Left renal pelvis (tissue), 4 donors: ENCODE measurements around the gene ALKBH4. TPM values are rescaled to one million over a fixed set of nuclear protein-coding genes. Genes with fewer than 3 reads are reported as not detected.
"Not testable (repeated sequence)": the region's sequence is repeated elsewhere in the genome, so short reads cannot be mapped to it uniquely, and the experiment has no call there.

ENCODE experiments used
- DNase-seq, 4 donors: peaks; one replicate each; pipeline ENCODE4 v3.0.0-alpha.2; 2013; ENCODE audit warnings: low read depth in 4 of 4, low spot score in 3 of 4
- polyA plus RNA-seq, 4 donors: library from polyadenylated mRNA; unstranded; fragments of 120-200 nt; gene quantifications; one replicate each; pipeline ENCODE4 v1.2.1, GENCODE V29; 2013; ENCODE audit not compliant: insufficient read length in 4 of 4

The ALKBH4 gene
- polyA plus RNA-seq, 4 donors = 9.0 to 19.4 (median 10.0) TPM

- DNase-seq = no peak
Observed at GRCh38 chr7:102457352-102457924, 7.2 kb downstream of the ALKBH4 start.

- no peak for DNase-seq
Observed at GRCh38 chr7:102456327-102456726, 8.3 kb downstream of the ALKBH4 start.

GRCh38 chr7:102455596-102455995 lies 9.1 kb downstream of the ALKBH4 start:
- no peak for DNase-seq

- DNase-seq = not testable (repeated sequence)
Observed at GRCh38 chr7:102454932-102455331, 9.7 kb downstream of the ALKBH4 start.

GRCh38 chr7:102454468-102454867 lies 10.2 kb downstream of the ALKBH4 start:
- no peak for DNase-seq

- DNase-seq = no peak
Observed at GRCh38 chr7:102453319-102453718, 11.3 kb downstream of the ALKBH4 start.

- DNase-seq = no peak
Observed at GRCh38 chr7:102452451-102452850, 12.2 kb downstream of the ALKBH4 start.

GRCh38 chr7:102451371-102452054 lies 13.2 kb downstream of the ALKBH4 start:
- no peak for DNase-seq

GRCh38 chr7:102450242-102450641 lies 14.4 kb downstream of the ALKBH4 start:
- DNase-seq = no peak

GRCh38 chr7:102449136-102449535 lies 15.5 kb downstream of the ALKBH4 start:
- DNase-seq = no peak

- DNase-seq = no peak
Observed at GRCh38 chr7:102447311-102447710, 17.4 kb downstream of the ALKBH4 start.

- no peak for DNase-seq
Observed at GRCh38 chr7:102446387-102447156, 18.1 kb downstream of the ALKBH4 start.

GRCh38 chr7:102445674-102446071 lies 19.0 kb downstream of the ALKBH4 start:
- DNase-seq = no peak

- DNase-seq = no peak
Observed at GRCh38 chr7:102444961-102445673, 19.5 kb downstream of the ALKBH4 start.

- DNase-seq = no peak
Observed at GRCh38 chr7:102439963-102440795, 24.5 kb downstream of the ALKBH4 start.

- DNase-seq = no peak
Observed at GRCh38 chr7:102436118-102436517, 28.5 kb downstream of the ALKBH4 start.

GRCh38 chr7:102434039-102434486 lies 30.6 kb downstream of the ALKBH4 start:
- no peak for DNase-seq

- peak in 1 of 4 donors; percentile 59 for DNase-seq
Observed at GRCh38 chr7:102433219-102434038, 31.2 kb downstream of the ALKBH4 start, which contains the start of gene ORAI2. ORAI2 (plus strand) TSS chr7:102433575; CDS start chr7:102438957, 5,382 bp downstream.
